Hematopoietic multipotent progenitor cell treated with erythropoietin and hydrocortisone succinate and interleukin-3 and kit ligand, for 17 days (in vitro differentiated cells): ENCODE results near the gene SSPN.

Experiments used
- DNase-seq: peaks from one replicate; pipeline ENCODE4 v3.0.0-alpha.2; 2015; ENCODE audit warnings: low spot score

Gene SSPN

DNA sequence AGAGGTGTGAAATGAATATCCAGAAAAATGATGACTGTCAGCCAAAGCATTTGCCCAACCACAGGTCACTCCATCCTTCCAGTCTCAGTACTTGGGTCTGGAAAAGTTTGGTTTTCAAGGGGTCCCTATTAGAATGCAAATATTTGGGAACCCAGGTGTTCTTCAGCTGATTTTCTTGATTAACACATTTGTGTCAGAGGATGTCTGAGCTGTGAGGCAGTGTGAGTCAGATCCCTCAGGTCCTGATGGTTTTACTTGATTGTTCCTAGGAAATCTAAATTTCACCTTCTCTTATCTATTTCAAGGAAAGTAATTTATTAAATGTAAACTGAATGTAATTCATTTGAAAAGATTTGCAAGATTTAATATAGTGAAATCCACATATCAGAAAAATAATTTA is 71.5 kb downstream of the SSPN start:
- DNase-seq, result no peak

DNA sequence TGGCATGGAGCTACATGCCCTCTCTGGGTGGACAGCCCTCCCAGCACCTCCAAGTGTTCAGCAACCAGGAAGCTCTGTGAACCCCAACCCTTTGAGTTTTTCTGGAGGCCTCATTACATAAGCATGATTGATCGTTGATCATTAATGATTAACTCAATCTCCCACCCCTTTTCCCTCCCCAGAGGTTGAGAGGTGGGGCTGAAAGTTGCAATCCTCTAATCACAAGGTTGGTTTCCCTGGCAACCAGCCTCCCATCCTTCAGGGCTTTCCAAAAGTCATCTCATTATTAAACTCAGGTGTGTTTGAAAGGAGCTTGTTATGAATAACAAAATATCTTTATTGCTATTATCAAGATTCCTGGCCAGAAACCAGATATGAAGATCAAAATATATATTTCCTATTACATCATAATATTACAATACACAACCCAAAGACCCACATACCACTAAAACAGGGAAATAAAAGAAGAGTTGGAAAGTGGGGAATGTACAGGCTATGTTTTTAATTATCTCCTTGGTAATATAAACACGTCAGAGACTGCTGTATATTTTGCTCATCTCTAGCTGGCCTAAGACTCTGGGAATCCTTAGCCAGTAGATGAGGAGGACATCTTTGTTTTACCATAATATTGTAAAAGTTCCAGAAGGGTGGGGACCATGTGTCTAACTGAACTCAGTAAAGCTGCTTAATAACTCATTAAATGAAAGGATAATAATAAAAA is 73.6 kb downstream of the SSPN start:
- no peak for DNase-seq

DNA sequence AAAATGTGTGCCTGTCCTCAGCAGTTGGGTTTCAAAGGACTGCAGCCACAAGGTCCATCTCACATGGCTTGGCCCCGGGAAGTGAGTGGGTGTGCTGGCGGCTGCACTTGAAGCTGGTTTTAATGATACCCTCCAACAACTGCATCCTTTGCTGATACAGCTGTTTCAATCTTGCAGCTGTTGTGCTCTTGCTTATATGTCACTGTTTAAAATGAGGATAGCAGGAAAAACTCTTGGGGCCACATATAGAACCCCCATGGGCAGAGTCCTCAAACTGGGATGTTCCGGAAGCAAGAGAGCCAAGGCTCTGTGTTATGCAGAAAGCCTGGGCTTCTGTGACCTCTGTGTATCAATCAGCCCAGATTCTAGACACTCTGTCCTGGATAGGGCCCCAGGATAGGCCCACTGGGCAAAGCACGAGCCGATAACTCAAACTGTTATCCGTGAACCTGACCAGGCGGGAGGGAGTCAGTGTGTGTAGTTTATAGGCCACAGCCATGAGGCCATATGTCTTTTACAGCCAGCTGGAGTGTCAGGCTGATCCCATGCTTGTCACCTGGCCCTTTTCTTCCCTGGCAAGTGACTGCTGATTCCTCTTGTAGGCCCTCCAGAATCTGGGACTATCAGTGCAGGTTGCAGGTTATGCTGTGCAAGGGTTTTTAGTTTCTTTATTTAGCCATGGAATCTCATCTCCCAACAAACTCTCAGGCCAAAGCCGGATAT is 74.3 kb downstream of the SSPN start:
- DNase-seq, result no peak

DNA sequence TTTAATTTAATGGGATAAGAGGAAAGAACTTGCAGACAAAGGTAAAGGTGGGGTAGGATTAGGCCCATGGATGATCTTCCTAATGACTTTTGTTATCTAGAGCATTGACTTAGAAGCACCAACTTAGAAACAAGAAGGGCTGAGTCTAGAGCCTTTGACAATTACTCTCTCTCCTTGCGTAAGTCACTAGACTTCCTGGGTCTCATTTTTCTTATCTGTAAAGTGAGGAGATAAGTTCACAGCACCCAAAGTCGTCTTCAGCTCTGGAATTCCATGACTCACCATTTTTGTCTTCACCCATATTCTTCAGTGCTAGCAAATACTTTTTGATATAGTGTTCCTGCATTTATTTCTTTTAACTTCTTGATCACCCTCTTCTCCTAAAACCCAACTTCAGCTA is 75.7 kb downstream of the SSPN start:
- no peak for DNase-seq

DNA sequence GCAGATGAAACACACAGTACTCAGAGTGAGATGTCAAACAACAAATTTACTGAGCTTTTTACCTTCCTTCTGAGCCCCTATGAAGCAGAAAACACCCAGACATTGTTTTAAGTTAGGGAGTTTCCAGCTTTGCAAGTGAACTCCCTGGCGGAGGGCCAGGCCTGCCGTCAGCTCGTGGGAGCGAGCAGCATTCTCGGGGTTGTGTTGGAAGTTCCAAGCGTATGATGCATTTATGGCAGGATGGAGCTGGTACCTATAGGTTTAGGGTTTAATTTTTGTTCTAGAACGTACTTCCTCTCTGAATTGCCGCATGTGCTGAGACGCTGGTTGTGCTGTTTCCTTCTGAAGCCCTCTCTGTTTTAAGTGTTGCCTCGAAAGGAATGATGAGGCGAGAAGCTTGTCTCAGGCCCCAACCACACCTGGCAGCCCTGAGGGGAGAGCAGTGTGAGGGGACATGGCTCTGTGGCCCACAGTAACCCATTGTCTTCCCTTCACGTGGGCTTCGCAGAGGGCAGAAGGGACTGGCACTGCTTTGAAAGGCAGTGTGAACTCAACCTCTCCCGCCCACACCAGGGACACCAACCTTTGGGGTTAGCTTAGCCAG is 76.6 kb downstream of the SSPN start:
- no peak for DNase-seq

DNA sequence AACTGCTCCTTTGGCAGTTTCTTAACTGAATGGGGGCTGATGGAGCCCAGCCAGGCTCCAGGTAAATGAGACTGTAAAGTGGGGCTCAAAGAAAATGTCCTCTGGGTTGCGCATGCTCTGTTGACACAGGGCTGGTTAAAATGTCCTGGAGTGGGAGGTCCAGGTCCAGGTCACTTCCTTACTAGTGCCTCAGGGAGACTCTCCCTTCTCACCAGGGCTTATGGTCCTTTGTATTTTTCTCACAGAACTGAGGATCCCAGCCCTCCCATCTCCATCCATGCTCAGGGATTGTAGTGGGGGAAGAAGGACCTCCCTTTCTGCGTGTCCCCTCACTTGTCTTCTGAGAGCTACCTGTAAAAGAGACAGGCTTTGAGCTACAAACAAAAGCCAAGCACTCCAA is 77.5 kb downstream of the SSPN start:
- no peak for DNase-seq

DNA sequence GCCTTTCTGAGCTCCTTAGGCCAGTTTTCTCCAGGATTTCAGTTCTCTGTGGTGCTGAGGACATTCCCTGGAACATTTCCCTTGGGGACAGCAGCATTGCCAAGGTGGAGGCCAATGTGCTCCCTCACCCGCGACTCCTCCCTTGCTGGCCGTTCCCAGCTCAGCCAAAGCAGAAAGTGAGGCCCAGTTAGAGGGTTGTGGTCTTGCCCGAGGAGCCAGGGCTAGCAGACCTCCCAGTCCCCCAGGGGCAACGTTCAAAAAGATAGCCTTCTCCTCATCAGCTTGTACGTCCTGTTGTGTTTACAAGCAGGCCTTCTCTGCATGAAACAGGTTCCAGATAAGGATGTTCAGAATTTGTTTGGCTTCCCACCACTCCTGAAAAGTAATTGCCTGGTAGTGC is 78.4 kb downstream of the SSPN start:
- no peak for DNase-seq

DNA sequence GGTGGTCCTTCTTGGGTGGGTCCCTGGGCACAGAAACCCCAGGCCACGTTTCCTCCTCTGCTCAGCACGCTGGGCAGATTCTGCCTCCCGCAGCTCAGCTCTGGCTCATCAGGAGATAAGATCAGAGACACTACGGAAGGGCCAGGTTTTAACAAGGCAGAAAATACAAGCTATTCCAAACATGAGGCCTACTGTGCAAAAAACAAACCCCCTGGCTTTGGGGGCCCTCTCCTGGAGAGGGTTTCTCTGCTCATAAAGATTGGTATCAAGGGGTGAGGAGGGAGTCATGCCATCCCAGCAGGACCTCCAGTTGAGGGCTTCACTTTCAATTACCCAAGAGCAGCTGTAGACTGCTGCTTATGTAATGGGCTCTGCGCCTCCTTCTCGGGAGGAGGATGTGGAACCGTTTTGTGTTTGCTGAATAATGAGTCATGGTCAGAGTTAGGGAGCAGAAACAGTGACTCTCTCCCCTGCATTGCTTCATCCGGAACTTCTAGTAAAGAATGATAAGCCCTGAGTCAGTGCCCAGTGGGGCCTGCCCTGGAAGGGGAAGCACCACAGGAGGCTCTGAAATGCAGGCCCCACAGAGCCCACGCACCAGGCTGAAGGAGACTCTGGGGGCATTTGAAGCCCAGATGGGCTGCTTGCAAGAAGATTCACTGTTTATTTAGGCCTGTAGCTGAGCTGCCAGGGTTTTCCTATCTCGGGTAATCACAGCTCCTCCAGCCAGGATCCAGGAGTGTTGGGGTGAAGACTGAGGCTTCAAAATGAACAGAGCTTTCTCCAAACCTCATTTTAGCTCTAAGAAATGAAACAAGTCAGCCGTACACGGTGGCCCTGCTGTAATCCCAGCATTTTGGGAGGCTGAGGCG is 79.3 kb downstream of the SSPN start:
- DNase-seq, result peak; percentile 5

DNA sequence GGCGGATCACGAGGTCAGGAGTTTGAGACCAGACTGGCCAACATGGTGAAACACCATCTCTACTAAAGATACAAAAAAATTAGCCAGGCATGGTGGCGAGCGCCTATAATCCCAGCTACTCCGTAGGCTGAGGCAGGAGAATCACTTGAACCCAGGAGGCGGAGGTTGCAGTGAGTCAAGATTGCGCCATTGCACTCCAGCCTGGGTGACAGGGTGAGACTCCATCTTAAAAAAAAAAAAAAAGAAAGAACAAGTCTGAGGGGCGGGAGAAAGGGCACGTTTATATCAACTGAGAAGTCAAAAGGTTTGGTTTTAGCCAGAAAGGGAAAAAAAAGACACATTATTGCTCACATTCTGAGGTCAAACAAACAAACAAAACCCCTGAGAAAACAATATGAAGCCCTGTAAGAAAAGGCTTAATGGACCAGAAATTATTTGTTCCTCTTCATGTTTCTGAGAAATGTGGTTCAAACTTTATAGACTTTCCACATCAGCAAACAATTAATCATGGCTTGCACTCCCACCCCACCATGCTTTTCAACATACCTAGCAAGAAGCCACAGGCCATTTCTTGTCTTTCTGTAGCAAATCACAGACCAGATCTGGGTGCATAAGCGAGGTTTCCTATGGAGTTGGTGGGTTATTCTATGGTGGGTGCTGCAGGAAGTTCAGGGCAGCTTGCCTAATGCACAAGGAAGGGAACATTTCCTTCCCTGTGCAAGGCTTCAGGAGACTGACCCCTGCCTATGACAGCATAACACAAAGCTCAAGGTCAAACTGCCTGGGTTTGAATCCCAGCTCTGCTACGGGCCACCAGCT is 80.1 kb downstream of the SSPN start:
- no peak for DNase-seq

DNA sequence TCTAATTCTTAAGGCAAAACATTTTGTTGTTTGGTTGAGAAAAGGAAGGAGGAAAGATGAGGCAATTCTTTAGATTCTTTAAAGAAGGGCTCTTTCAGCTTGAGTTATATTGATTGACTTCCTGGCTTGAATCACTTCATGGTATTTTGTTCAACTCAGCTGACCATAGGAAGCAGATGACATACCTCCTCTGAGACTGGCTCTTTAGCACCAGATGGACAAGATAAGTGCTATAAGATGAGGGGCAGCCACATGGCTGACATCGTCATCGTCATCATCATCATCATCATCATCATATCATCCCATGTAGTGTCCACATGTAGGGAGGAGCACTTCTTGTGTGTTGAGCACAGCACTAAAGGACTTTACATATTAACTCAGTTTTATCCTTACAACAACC is 81.3 kb downstream of the SSPN start:
- no peak for DNase-seq

DNA sequence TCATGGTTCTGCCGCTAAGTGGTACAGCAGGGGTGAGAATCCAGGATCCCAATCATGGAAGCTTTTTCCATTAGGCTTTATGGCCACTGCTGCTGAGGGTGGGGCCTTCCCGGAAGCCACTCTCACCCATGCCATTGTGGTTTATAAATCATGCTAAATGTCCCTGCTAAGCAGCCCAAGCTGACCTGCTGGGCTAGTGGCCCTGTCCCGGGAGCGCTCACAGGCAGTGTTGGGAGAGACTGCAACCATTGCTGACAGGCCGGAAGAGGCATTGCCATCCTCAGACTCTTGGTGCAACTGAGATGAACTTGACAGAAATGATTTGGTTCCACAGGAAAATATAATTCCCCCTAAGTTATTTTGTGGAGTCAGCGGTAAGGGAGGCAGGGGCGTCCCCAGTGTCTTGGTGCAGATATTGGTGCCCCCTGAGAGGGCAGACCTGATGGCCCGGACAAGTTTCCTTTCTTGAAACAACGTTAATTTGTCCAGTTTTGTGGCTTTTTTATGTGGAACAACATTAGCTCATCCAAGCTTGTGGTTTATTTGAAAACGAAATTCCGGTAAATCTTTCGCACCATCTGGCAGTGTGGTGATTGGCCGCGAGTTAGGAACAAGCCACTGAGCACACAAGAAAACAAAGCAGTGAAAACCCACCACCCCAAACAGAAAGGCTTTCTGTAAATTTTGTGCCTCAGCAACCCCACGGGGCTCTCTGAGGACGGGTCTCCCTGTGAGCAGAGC is 82.3 kb downstream of the SSPN start:
- no peak for DNase-seq

DNA sequence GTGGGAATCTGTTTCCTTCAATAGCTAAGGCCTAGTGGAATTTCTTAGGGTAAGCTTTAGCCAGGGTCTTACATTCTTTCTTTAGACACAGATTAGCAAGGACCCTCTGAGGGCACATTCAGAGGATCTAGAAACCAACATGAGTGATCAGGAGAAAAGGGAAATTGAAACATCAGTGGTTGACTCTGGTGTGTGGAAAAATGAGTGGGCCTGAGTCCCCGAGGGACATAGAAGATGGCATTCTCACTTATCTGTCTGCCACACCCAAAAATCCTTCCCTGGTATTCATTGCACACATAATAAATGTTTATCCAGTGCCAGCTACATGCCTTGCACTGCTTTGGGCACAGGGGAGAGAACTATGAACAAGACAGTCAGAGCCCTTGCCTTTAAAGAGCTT is 82.9 kb downstream of the SSPN start:
- no peak for DNase-seq

DNA sequence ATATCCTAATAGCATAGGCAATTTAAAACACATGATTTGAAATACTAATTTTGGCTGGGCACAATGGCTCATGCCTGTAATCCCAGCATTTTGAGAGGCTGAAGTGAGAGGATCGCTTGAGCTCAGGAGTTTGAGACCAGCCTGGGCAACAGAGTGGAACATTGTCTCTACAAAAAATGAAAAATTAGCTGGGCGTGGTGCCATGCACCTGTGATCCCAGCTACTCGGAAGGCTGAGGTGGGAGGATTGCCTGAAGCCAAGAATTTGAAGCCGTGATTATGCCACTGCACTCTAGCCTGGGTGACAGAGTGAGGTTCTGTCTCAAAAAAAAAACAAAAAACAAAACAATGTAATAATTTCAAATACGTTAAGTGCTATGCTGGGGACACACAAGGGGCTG is 83.3 kb downstream of the SSPN start:
- DNase-seq, result no peak

DNA sequence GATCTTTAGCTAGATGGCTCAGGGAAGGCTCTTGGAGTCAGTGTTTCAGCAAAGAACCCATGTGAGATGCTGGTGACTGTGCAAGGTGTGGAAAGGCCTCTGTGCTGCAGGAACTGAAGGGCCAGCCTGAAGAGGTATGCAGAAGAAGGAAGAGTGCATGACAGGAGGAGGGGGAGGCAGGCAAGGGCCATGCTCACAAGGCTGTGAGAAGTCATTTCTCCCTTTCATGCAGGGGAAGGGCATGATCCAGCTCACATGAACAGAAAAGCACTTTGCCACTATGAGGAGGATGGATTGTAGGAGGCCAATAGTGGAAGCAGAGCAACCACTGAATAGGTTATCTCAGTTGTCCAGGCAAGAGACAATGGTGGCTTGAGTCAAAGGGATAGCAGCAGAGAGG is 83.7 kb downstream of the SSPN start:
- DNase-seq, result no peak

DNA sequence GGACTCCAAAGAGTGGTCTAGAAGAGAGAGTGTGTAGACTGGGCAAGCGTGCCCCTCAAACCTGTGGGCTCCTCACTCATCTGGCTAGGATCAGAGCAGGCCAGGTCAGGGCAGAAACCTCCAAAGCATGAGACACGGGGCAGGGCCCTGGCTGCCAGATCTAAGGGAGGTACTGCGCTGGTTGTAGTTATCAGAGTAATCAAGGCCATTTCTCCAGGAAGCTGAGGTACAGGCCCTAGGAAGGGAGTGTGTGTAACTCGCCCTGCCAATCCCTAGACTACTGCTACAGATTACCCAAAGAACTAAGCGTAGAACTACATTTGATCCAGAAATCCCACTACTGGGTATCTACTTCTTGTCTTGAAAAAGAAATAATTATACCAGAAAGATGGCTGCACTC is 84.5 kb downstream of the SSPN start:
- DNase-seq, result no peak

DNA sequence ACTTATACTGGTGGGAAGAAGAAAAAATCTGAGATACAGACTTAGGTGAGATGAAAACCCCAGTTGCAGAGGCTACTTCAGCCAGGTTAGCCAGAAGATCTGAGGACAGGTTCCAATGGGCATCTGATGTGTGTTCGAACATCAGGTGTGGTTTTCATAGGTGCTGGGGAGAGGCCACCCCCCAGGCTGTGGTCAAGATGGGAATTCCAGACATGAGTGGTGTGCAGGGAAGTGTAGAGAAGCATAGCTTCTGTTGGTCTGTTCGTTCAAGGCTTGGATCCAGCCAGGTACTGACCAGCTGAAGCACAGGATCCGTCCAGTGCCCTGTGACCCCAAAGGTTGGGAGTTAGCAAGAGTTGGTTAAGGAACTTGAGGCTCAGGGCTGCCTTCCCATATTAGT is 85.5 kb downstream of the SSPN start:
- no peak for DNase-seq

DNA sequence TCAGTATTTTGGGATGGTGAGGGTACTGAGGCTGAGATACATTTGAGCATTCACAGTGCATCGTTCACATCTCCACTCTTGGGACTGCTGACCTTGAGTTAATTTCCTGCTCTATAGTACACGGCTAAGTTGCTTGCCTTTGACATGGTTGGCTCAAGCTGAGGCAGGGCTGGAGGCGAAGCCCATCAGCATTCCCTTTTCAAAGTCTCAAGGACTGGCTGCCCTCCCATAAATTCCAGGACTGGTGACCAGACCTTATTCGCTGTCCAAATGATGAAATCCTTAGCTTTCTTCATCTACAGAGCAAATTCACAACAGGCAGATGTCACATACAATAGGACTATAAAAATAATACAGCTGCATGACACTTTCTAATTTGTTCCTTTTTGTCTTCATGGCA is 85.9 kb downstream of the SSPN start:
- no peak for DNase-seq

DNA sequence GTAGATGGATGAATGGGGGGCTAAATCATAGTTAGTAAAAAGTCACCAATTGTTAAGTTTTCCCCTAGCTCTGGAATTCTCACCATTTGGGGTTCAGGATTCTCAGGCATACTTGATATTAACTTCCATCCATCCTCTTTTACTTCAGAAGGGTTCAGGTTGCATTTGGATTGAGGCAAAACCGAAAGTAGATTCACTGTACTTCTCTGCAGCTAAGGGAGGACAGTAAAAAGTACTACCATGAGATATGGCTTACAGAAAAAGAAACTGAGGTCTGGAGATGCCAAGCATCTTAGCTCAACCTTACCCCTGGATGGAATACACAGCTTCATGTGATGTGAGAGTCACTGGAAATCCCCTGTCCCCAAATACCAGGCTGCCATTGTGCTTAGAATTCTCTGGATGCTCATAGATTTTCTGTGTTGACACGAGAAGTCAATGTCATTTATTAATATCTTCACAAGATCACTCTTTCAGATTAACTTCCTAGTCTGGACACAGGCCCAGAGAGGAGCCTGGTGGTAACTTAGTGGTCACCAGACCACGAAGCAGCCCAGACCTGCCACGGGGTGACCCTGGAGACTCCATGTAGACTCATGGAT is 87.1 kb downstream of the SSPN start:
- no peak for DNase-seq

DNA sequence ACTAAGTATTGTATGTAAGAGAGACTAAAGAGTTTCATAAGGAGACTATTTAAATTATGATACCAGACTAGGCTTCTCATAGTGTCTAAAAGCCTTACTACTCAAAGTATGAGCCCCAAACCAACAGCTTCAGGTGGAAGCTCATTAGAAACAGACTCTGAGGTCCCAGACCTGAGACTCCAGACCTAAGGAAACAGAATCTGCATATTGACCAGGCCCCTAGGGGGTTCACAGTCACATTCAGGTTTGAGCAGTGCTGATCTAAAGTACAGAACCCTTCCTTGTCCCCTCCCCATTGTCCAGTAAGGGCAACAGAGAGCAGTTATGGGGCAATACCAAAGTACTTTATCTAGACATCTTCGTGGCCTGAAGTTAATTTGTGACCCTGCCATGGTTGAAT is 87.7 kb downstream of the SSPN start:
- DNase-seq, result no peak

DNA sequence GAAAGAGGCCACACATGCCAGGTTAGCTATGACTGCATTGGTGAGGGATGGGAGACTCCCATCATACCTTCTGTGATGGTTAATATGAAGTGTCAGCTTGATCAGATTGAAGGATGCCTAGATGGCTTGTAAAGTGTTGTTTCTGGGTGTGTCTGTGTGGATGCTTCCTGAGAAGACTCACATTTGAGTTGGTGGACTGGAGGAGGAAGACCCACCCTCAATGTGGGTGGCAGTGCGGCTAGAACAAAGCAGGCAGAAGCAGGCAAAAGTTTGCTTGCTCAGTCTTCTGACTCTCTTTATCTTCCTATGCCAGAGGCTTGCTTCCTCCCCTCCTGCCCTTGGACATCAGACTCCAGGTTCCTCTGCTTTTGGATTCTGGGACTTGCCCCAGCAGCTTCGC is 88.2 kb downstream of the SSPN start:
- DNase-seq, result no peak

DNA sequence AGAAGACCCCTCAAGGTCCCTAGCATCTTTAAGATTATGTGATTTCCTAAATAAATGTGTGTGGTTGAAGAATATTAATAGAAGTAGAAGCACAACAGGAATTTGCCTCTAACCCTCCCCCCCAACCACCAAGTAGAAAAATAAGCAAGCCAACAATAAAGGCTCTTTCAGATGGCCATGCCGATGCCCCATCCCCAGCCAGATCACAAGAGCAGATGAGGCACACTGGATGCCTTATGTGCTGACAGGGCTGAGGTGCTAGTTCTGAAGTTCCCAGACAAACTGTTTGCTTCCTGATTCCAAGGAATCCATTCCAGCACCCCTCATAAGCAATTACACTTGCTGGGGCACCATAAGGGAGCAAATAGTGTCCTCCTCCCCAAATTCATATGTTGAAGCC is 90.0 kb downstream of the SSPN start:
- DNase-seq, result no peak
